OCI-LY7 (cell line): Measurements from ENCODE around the gene ANKMY1. TPM values are rescaled to one million over a fixed set of nuclear protein-coding genes. Genes with fewer than 3 reads are reported as not detected.

Source experiments
- BruUV-seq: library from RNA; stranded (reverse); fragments of 400-500 nt; replicated peaks from 2 replicates; lab custom pipeline; 2021; lab: Mats Ljungman, UMichigan
- CTCF ChIA-PET: fragments of 300-600 bp; sonication (Branson Sonifier 250); formaldehyde crosslinking; loops from one replicate; lab custom pipeline; 2022; ENCODE audit warnings: antibody characterized with exemption; ENCODE audit not compliant: unreplicated experiment; lab: Charles Lee
- POLR2A ChIA-PET: fragments of 300-600 bp; sonication (Branson Sonifier 250); formaldehyde crosslinking; loops from one replicate; lab custom pipeline; 2022; ENCODE audit warnings: antibody characterized with exemption; lab: Charles Lee
- DNase-seq: peaks from one replicate; pipeline ENCODE4 v3.0.0-alpha.2; 2015; ENCODE audit warnings: low spot score
- H2AFZ ChIP-seq: fragments of 200-600 bp; sonication (generic), shearing (Covaris generic); 2 replicates; pipeline ENCODE4 v1.6.1; 2014; ENCODE audit warnings: mild to moderate bottlenecking, antibody characterized with exemption, low read length, moderate library complexity
- H3K27ac ChIP-seq: fragments of 200-600 bp; sonication (generic); 2 replicates; pipeline ENCODE4 v1.5.1; 2014; ENCODE audit warnings: mixed run types, low read depth, mild to moderate bottlenecking, moderate library complexity, low read length, inconsistent platforms; ENCODE audit not compliant: poor library complexity, severe bottlenecking
- H3K36me3 ChIP-seq: fragments of 200-600 bp; sonication (generic); 2 replicates; pipeline ENCODE4 v1.6.1; 2014; ENCODE audit warnings: mild to moderate bottlenecking, antibody characterized with exemption, low read length, moderate library complexity, mixed read lengths; ENCODE audit not compliant: insufficient read depth
- H3K4me1 ChIP-seq: fragments of 200-600 bp; sonication (generic); 2 replicates; pipeline ENCODE4 v1.5.1; 2014; ENCODE audit warnings: mild to moderate bottlenecking, low read length; ENCODE audit not compliant: insufficient read depth, poor library complexity, severe bottlenecking
- H3K4me2 ChIP-seq: fragments of 200-600 bp; sonication (generic); 2 replicates; pipeline ENCODE4 v1.6.1; 2014; ENCODE audit warnings: mild to moderate bottlenecking, low read length
- H3K4me3 ChIP-seq: fragments of 200-600 bp; sonication (generic); 2 replicates; pipeline ENCODE4 v1.5.1; 2014; ENCODE audit warnings: mild to moderate bottlenecking, low read depth, low read length; ENCODE audit not compliant: poor library complexity, severe bottlenecking
- H3K79me2 ChIP-seq: fragments of 200-600 bp; sonication (generic); 2 replicates; pipeline ENCODE4 v1.6.1; 2016; ENCODE audit warnings: low read depth, mild to moderate bottlenecking, low read length, moderate library complexity, mixed read lengths; ENCODE audit not compliant: insufficient read depth
- H3K9me2 ChIP-seq: fragments of 200-600 bp; sonication (generic); 2 replicates; pipeline ENCODE4 v1.6.1; 2016; ENCODE audit warnings: mild to moderate bottlenecking, low read length, mixed read lengths; ENCODE audit not compliant: insufficient read depth
- H3K9me3 ChIP-seq: fragments of 200-600 bp; sonication (generic); 2 replicates; pipeline ENCODE4 v1.6.1; 2014; ENCODE audit warnings: mild to moderate bottlenecking, mixed run types, low read length, mixed read lengths
- H4K20me1 ChIP-seq: fragments of 200-600 bp; sonication (generic); 2 replicates; pipeline ENCODE4 v1.6.1; 2014; ENCODE audit warnings: mild to moderate bottlenecking, antibody characterized with exemption, low read length, moderate library complexity, mixed read lengths; ENCODE audit not compliant: insufficient read depth
- CTCF ChIP-seq: fragments of 200-600 bp; sonication (generic); conservative IDR thresholded peaks from 2 replicates; pipeline ENCODE4 v1.5.1; 2014; ENCODE audit warnings: mild to moderate bottlenecking, antibody characterized with exemption, low read length, moderate library complexity, mixed read lengths
- EZH2phosphoT487 ChIP-seq: fragments of 200-600 bp; sonication (generic); IDR thresholded peaks from 2 replicates; pipeline ENCODE4 v1.6.1; 2018; ENCODE audit warnings: low read depth, borderline replicate concordance, mild to moderate bottlenecking, mixed run types, antibody characterized with exemption, low read length, moderate library complexity, mixed read lengths
- intact Hi-C: fragments of 100-400 bp; cut with micrococcal nuclease; formaldehyde crosslinking; loops from one replicate; pipeline ENCODE4 v1.10.0; 2022; ENCODE audit not compliant: unreplicated experiment
- total RNA-seq, 2 experiments: library from RNA; depleted of rRNA in 1 of 2; stranded (reverse); fragments of >200 nt in 1 of 2; shearing (Covaris generic) in 1 of 2; gene quantifications; 2 replicates each; pipeline ENCODE4 v1.2.3, GENCODE V29; 2014 to 2022

Gene ANKMY1
- total RNA-seq, 2 experiments from 2014 or later: 30.6 to 65.9 TPM

DNA sequence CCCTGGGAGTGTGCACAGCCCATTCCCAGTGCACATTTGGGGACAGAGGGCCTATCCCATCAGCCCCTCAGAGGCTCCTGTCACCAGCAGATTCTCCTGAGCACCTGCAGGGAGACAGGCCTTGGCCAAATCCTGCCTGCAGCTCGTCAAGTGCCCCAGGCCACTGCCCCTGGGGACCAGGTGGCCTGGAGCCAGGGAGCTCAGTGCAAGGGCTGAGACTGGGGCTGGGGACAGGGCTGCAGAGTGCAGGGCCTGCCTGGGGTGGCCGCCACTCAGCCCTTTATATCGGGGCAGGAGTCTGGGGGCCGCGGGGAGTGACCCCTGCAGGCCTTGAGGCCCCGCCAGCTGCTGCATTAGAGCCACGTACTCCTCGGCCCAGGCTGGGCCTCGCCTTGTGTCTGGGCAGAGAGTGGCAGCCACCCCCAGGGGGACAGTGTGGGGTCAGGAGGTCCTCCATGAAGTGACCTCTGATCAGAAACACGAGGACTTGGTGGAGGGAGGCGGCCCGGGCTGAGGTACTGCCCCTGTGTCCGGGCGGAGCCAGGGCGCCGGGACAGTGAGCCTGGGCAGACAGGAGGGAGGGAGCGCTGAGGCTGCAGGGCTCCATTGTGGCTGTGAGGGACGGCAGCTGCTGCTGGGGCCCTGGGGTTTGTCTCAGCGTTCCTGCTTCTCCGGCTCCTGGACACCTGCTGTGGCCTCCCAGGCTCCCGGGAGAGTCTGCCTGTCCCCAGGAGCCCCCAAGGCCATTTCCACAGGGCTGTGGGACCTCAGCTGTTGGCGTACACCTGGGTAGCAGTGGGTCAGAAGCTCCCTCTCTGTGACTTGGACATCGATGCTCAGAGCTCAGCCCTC, 98.2 kb downstream of the ANKMY1 start:
- no peaks in the 10 kb centered on the region for H3K79me2 ChIP-seq
- ChIA-PET POLR2A (no interaction called here), CTCF (no interaction called here)
- H2AFZ ChIP-seq: no peak overlapping the region
- no peaks in the 10 kb centered on the region for H3K9me2 ChIP-seq
- H3K4me3 ChIP-seq: no peak overlapping the region
- H4K20me1 ChIP-seq: no peaks in the 10 kb centered on the region
- no peak overlapping the region for H3K4me2 ChIP-seq
- intact Hi-C loops: no loop called here
- H3K4me1 ChIP-seq: no peaks in the 10 kb centered on the region
- no peaks in the 10 kb centered on the region for H3K36me3 ChIP-seq
- no peak for DNase-seq
- H3K27ac ChIP-seq: no peak overlapping the region
- BruUV-seq: no TSS peak
- no peak for TF ChIP-seq EZH2phosphoT487
- no peak for TF ChIP-seq CTCF
- no peaks in the 10 kb centered on the region for H3K9me3 ChIP-seq

- Histone ChIP-seq H3K27ac (no peak overlapping the region), H3K79me2 (no peaks in the 10 kb centered on the region), H3K9me3 (no peaks in the 10 kb centered on the region), H4K20me1 (no peaks in the 10 kb centered on the region), H3K4me2 (no peak overlapping the region), H3K4me1 (no peaks in the 10 kb centered on the region), H3K4me3 (no peak overlapping the region), H3K36me3 (no peaks in the 10 kb centered on the region), H2AFZ (no peak overlapping the region), H3K9me2 (no peaks in the 10 kb centered on the region)
- TF ChIP-seq EZH2phosphoT487: no peak
- TF ChIP-seq CTCF: no peak
- CTCF ChIA-PET: no interaction called here
- BruUV-seq: no TSS peak
- intact Hi-C loops: no loop called here
- POLR2A ChIA-PET: no interaction called here
- no peak for DNase-seq
Observed at GRCh38 chr2:240458900-240459391, 98.8 kb downstream of the ANKMY1 start.
